Measurements from ENCODE around the gene CDKN1A. TPM values are rescaled to one million over a fixed set of nuclear protein-coding genes. Genes with fewer than 3 reads are reported as not detected.

CDKN1A gene
- total RNA-seq, 1 experiment from 2014 or later: 142 TPM

GRCh38 chr6:36655085-36655724 is 23.3 kb upstream of the CDKN1A start:
- DNase-seq (ENCODE audit: low spot score): no peak

- DNase-seq (ENCODE audit: low spot score): no peak
Measured at GRCh38 chr6:36656441-36656840, 22.1 kb upstream of the CDKN1A start.

GRCh38 chr6:36657271-36657670 is 21.2 kb upstream of the CDKN1A start:
- DNase-seq (ENCODE audit: low spot score): no peak

GRCh38 chr6:36657942-36658544 is 20.5 kb upstream of the CDKN1A start:
- DNase-seq (ENCODE audit: low spot score): no peak

GRCh38 chr6:36659271-36659670 is 19.2 kb upstream of the CDKN1A start:
- DNase-seq (ENCODE audit: low spot score): peak; percentile 63

- DNase-seq (ENCODE audit: low spot score): no peak
Measured at GRCh38 chr6:36660771-36661471, 17.6 kb upstream of the CDKN1A start.

GRCh38 chr6:36662380-36662779 is 16.1 kb upstream of the CDKN1A start:
- no peak for DNase-seq (ENCODE audit: low spot score)

GRCh38 chr6:36662827-36663256 is 15.7 kb upstream of the CDKN1A start:
- DNase-seq (ENCODE audit: low spot score): no peak

- no peak for DNase-seq (ENCODE audit: low spot score)
Measured at GRCh38 chr6:36663504-36664446, 14.7 kb upstream of the CDKN1A start.

GRCh38 chr6:36665180-36665579 is 13.3 kb upstream of the CDKN1A start:
- no peak for DNase-seq (ENCODE audit: low spot score)

GRCh38 chr6:36666287-36666686 is 12.2 kb upstream of the CDKN1A start:
- DNase-seq (ENCODE audit: low spot score): no peak

GRCh38 chr6:36666826-36667591 is 11.5 kb upstream of the CDKN1A start:
- peak; percentile 92 for DNase-seq (ENCODE audit: low spot score)

- no peak for DNase-seq (ENCODE audit: low spot score)
Measured at GRCh38 chr6:36668591-36668990, 9.9 kb upstream of the CDKN1A start.

- no peak for DNase-seq (ENCODE audit: low spot score)
Measured at GRCh38 chr6:36669002-36669401, 9.5 kb upstream of the CDKN1A start.

- no peak for DNase-seq (ENCODE audit: low spot score)
Measured at GRCh38 chr6:36670271-36670670, 8.2 kb upstream of the CDKN1A start.

GRCh38 chr6:36671687-36672375 is 6.7 kb upstream of the CDKN1A start:
- DNase-seq (ENCODE audit: low spot score): no peak

GRCh38 chr6:36673882-36674281 is 4.6 kb upstream of the CDKN1A start:
- DNase-seq (ENCODE audit: low spot score): no peak

GRCh38 chr6:36674942-36675341 is 3.6 kb upstream of the CDKN1A start:
- DNase-seq (ENCODE audit: low spot score): no peak

GRCh38 chr6:36676141-36677058 is 2.1 kb upstream of the CDKN1A start:
- no peak for DNase-seq (ENCODE audit: low spot score)

All from H4 (cell line).